ENCODE results near the gene EFCAB9. TPM values are rescaled to one million over a fixed set of nuclear protein-coding genes. Genes with fewer than 3 reads are reported as not detected.
"Not testable (repeated sequence)": the region's sequence is repeated elsewhere in the genome, so short reads cannot be mapped to it uniquely, and the experiment has no call there.

Gene EFCAB9
- total and polyA plus RNA-seq, 11 donors: not detected

GRCh38 chr5:172150514-172151425, 43.2 kb upstream of the EFCAB9 start:
- DNase-seq (peak; percentile 44 to 83 (median 70)), ATAC-seq (peak; percentile 69 to 89 (median 79))
- Histone ChIP-seq H3K4me3 (peak overlapping the region in 1 of 12 donors; percentile 10), H3K27me3 (no peaks in the 10 kb centered on the region), H3K36me3 (peaks cover 0 to 69% (median 7%) of the 10 kb centered on the region in 9 donors), H3K27ac (peak overlapping the region in 9 of 12 donors; percentile 3 to 85 (median 44)), H3K4me1 (peaks cover 0 to 70% (median 13%) of the 10 kb centered on the region in 12 donors), H3K9me3 (no peaks in the 10 kb centered on the region)
- TF ChIP-seq CTCF (IDR thresholded peaks at IDR 0.05) (no peak), POLR2A (IDR thresholded peaks at IDR 0.05) (no peak)
- intact Hi-C loops (cut with DNase I): no loop called here
- 62 to 67% (median 63%) methylated on average over 14 to 16 of the region's 16 CpGs for WGBS, 4 donors

- no peak for TF ChIP-seq POLR2A (IDR thresholded peaks at IDR 0.05)
- TF ChIP-seq CTCF (IDR thresholded peaks at IDR 0.05): no peak
- peaks cover 0 to 72% (median 13%) of the 10 kb centered on the region in 9 donors for H3K36me3 ChIP-seq
- intact Hi-C loops (cut with DNase I): no loop called here
- H3K4me1 ChIP-seq: peaks cover 0 to 73% (median 19%) of the 10 kb centered on the region in 12 donors
- no peaks in the 10 kb centered on the region for H3K27me3 ChIP-seq
- no peak overlapping the region for H3K4me3 ChIP-seq
- no peaks in the 10 kb centered on the region for H3K9me3 ChIP-seq
- no peak for DNase-seq
- 91 to 97% (median 95%) methylated on average over 10 of the region's 10 CpGs for WGBS, 4 donors
- no peak for ATAC-seq
- peak overlapping the region in 1 of 12 donors; percentile 85 for H3K27ac ChIP-seq
Observed at GRCh38 chr5:172151661-172152210, 42.2 kb upstream of the EFCAB9 start.

GRCh38 chr5:172153695-172154094, 40.3 kb upstream of the EFCAB9 start:
- H3K27me3 ChIP-seq: no peaks in the 10 kb centered on the region
- intact Hi-C loops (cut with DNase I): no loop called here
- no peaks in the 10 kb centered on the region for H3K9me3 ChIP-seq
- DNase-seq: no peak
- H3K36me3 ChIP-seq: peaks cover 0 to 68% (median 10%) of the 10 kb centered on the region in 9 donors
- no peak for ATAC-seq
- no peak overlapping the region for H3K4me3 ChIP-seq
- TF ChIP-seq CTCF (IDR thresholded peaks at IDR 0.05) (no peak), POLR2A (IDR thresholded peaks at IDR 0.05) (no peak)
- 93 to 98% (median 97%) methylated on average over 3 of the region's 3 CpGs for whole genome bisulfite sequencing, 4 donors
- H3K27ac ChIP-seq: peak overlapping the region in 1 of 12 donors; percentile 48
- H3K4me1 ChIP-seq: peaks cover 0 to 80% (median 23%) of the 10 kb centered on the region in 12 donors

- not testable (repeated sequence) for H3K4me3 ChIP-seq, H3K9me3 ChIP-seq, ATAC-seq, H3K27me3 ChIP-seq
- peak in 1 of 5 donors; percentile 1 for DNase-seq
- intact Hi-C loops (cut with DNase I): loop anchor here in 1 of 10 donors (5.0 kb wide), 1 partner anchor 33 kb away; no protein-coding TSS in a partner anchor
- WGBS, 4 donors: 92 to 97% (median 96%) methylated on average over 9 of the region's 9 CpGs
- Histone ChIP-seq H3K27ac (peak overlapping the region in 1 of 12 donors; percentile 73), H3K4me1 (peaks cover 0 to 76% (median 23%) of the 10 kb centered on the region in 12 donors), H3K36me3 (peaks cover 0 to 64% (median 10%) of the 10 kb centered on the region in 9 donors)
Observed at GRCh38 chr5:172155101-172155500, 38.9 kb upstream of the EFCAB9 start.

Measured in heart left ventricle (tissue), 16 donors.